ENCODE data around the gene PRODH2. TPM values are rescaled to one million over a fixed set of nuclear protein-coding genes. Genes with fewer than 3 reads are reported as not detected.

PRODH2 gene
- total and polyA plus RNA-seq, 2 of the 13 experiments (the other 11 are each of a cell fraction or from before 2014, with no cell fraction given): 86.7 to 118 TPM

- TF ChIP-seq GMEB2 (CRISPR knock-in tag; IDR thresholded peaks at IDR 0.05; ENCODE audit: low read depth) (no peak), KMT2B (CRISPR knock-in tag; IDR thresholded peaks at IDR 0.05) (no peak), ARID3A (IDR thresholded peaks at IDR 0.05; ENCODE audit: low read depth, low read length) (no peak), POLR2G (IDR thresholded peaks at IDR 0.05; ENCODE audit: low read depth, low read length) (0 out of 2 replicates have a peak, but pooled peaks have one; percentile 33), ADNP (CRISPR knock-in tag; IDR thresholded peaks at IDR 0.05) (no peak), ZBTB21 (CRISPR knock-in tag; IDR thresholded peaks at IDR 0.05) (no peak), ZNF761 (CRISPR knock-in tag; conservative IDR thresholded peaks at IDR 0.05) (no peak), ZSCAN21 (CRISPR knock-in tag; IDR thresholded peaks at IDR 0.05; ENCODE audit: borderline replicate concordance) (no peak), HCFC1 (IDR thresholded peaks at IDR 0.05; ENCODE audit: low read depth, low read length) (no peak), ZNF333 (CRISPR knock-in tag; IDR thresholded peaks at IDR 0.05; ENCODE audit: borderline replicate concordance) (no peak), JUNB (CRISPR knock-in tag; IDR thresholded peaks at IDR 0.05; ENCODE audit: borderline replicate concordance) (no peak), ZBTB34 (CRISPR knock-in tag; IDR thresholded peaks at IDR 0.05) (no peak), ZNF160 (CRISPR knock-in tag; IDR thresholded peaks at IDR 0.05) (no peak), SP2 (CRISPR knock-in tag; IDR thresholded peaks at IDR 0.05) (peak; percentile 77), ZNF841 (CRISPR knock-in tag; IDR thresholded peaks at IDR 0.05; ENCODE audit: borderline replicate concordance) (no peak), REXO4 (CRISPR knock-in tag; IDR thresholded peaks at IDR 0.05; ENCODE audit: borderline replicate concordance) (no peak), TARDBP (CRISPR knock-in tag; IDR thresholded peaks at IDR 0.05) (no peak), SRSF4 (IDR thresholded peaks at IDR 0.05; ENCODE audit: low read depth, low read length, poor library complexity, severe bottlenecking) (no peak), SALL2 (CRISPR knock-in tag; IDR thresholded peaks at IDR 0.05) (no peak), KLF9 (CRISPR knock-in tag; IDR thresholded peaks at IDR 0.05; ENCODE audit: low read depth) (no peak)
- TF ChIP-seq, protein P1, sequence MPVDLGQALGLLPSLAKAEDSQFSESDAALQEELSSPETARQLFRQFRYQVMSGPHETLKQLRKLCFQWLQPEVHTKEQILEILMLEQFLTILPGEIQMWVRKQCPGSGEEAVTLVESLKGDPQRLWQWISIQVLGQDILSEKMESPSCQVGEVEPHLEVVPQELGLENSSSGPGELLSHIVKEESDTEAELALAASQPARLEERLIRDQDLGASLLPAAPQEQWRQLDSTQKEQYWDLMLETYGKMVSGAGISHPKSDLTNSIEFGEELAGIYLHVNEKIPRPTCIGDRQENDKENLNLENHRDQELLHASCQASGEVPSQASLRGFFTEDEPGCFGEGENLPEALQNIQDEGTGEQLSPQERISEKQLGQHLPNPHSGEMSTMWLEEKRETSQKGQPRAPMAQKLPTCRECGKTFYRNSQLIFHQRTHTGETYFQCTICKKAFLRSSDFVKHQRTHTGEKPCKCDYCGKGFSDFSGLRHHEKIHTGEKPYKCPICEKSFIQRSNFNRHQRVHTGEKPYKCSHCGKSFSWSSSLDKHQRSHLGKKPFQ (CRISPR knock-in tag; IDR thresholded peaks at IDR 0.05; ENCODE audit: insufficient replicate concordance): no peak
- TF ChIP-seq, protein P2, sequence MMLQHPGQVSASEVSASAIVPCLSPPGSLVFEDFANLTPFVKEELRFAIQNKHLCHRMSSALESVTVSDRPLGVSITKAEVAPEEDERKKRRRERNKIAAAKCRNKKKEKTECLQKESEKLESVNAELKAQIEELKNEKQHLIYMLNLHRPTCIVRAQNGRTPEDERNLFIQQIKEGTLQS (CRISPR knock-in tag; IDR thresholded peaks at IDR 0.05): no peak
Observed at GRCh38 chr19:35775298-35776101, 37.1 kb downstream of the PRODH2 start, which contains the start of gene ARHGAP33 (continued).
